Brain pericyte (primary cell): ENCODE data around the gene GATC.

ENCODE experiments used
- DNase-seq: peaks from one replicate; pipeline ENCODE4 v3.0.0-alpha.2; 2012; ENCODE audit warnings: low read depth, low spot score

The GATC gene

GRCh38 chr12:120497524-120498150 lies 51.4 kb downstream of the GATC start:
- no peak for DNase-seq

DNA sequence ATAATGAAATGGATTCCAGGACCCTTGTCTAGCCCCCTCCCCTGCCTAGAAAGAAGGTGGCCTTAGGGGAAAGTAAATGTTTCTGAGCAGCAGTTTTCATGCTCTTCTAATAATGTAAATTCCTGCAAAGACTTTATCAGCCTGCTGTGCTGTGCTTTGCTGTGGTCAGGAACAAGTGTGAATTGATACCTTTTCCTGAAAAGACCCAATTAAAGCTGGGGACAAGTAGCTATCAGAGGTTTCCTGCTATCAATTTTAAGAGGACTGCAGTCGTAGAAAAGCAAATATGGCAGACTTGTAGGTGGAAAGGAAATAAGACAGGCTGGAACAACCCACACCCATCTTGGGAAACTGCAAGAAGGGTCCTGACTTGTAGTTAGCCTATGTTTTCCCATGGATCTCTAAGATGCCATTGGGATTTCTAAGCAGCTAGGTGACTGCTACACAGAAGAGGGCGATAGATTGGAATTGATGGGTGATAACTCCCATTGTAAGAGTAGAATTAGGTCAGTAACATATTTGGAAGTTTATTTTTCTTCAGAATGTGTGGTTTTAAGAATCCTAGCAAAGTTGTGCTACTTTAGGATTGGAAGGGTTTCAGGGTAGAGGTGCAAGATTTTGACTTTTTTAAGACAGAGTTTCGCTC lies 52.7 kb downstream of the GATC start:
- no peak for DNase-seq

DNA sequence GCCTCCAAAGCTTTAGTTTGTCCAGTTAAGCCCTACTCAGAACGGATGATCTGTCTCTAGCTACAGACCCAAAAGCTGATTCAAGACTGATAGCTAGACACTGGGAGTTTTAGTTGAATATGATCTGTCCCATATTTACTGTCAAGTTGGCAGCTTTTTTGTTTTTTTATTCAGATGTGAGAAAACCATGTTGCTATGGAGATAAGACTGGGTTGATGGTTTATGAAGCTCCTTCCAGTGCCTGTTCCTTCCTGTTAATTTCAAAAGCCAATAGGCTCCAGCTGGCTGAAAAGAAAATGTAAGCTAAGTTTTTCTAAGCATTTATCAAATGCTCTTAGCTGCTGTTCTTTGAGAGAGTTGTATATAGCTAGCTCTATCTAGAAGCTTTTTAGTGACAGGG lies 54.3 kb downstream of the GATC start:
- DNase-seq = no peak

- no peak for DNase-seq
Measured at GRCh38 chr12:120504587-120504986, 58.3 kb downstream of the GATC start.

GRCh38 chr12:120508537-120508936 lies 62.3 kb downstream of the GATC start:
- no peak for DNase-seq
